GM19328 (cell line): ENCODE results near the gene MPP2.
"Not testable (repeated sequence)": the region's sequence is repeated elsewhere in the genome, so short reads cannot be mapped to it uniquely, and the experiment has no call there.

Experiments used
- ATAC-seq: cut with Tn5 transposase; IDR thresholded peaks from one replicate; pipeline ENCODE4 v1.9.1; 2021; ENCODE audit warnings: mild to moderate bottlenecking, moderate library complexity; ENCODE audit not compliant: unreplicated experiment

Gene MPP2, protein sequence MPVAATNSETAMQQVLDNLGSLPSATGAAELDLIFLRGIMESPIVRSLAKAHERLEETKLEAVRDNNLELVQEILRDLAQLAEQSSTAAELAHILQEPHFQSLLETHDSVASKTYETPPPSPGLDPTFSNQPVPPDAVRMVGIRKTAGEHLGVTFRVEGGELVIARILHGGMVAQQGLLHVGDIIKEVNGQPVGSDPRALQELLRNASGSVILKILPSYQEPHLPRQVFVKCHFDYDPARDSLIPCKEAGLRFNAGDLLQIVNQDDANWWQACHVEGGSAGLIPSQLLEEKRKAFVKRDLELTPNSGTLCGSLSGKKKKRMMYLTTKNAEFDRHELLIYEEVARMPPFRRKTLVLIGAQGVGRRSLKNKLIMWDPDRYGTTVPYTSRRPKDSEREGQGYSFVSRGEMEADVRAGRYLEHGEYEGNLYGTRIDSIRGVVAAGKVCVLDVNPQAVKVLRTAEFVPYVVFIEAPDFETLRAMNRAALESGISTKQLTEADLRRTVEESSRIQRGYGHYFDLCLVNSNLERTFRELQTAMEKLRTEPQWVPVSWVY

DNA sequence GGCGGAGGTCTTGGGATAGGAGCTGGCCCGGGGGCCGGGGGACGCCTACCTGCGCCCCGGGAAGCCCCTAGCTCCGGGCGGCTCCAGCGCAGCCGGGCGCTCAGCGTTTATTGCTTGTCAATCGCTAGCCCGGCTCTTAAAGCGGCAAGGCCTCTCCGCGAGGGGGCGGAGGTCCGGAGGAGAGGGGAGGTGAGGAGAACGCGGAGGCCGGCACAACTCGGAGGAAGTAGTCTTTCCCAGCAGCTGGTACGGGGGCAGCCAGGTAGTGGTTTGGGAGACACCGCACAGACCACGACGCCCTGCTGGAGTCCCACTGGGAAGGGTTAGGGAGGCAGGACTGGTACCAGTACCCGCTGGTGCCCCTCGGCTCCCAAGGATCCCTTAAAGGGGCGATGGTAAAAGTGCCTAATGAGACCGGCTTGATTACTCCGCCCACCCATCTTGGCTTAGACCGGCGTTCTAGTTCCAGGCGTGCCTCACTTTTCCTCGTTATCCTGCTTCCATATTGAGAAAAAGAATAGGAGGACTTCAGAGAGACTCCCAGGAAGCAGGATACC is at the start of gene MPP2:
MPP2 (minus strand) TSS at position 112 of the 557 bp plus-strand sequence. CDS start 3,076 bp downstream, outside the sequence.
- ATAC-seq = no peak

DNA sequence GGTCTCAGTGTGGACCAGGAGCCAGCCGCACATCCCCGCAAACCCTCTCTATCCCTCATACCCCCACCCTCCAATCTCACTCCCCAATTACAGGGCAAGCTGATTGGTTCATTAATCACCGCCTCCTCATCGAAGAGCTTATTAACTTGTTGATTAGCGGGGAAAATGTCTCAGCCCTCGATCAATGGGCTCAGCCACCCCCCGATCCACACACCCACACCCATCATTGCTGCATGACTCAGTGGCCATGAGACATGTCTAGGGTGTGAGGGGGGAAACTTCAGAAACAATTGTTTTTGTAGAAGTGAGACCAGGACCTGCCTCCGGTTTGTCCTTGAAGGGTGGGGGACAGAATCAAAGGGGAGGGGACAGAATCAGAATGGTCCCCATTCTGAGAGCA is 48.9 kb upstream of the MPP2 start:
- ATAC-seq = no peak

DNA sequence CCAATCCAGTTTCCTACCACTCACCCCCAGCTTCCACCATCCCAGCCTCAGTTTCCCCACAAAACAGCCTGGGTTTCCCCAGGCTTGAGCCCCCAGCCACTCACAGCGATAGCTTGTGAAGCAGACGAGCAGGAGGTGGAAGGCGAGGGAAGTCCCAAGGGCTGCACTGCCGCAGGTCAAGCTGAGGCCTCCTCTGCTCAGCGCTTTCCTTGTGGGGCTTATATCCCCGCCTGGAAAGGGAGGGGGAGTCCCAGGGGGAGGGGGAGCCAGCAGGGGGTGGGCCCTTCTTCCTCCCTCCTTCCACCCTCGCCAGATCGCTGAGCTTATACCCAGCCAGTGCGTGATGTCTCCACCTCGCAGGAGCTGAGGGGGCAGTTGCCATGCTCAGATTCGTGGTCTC is 46.4 kb upstream of the MPP2 start, which contains the start of gene PYY:
PYY (minus strand) TSS at position 195 of the 400 bp plus-strand sequence. CDS start 457 bp downstream, outside the sequence.
- ATAC-seq = no peak

DNA sequence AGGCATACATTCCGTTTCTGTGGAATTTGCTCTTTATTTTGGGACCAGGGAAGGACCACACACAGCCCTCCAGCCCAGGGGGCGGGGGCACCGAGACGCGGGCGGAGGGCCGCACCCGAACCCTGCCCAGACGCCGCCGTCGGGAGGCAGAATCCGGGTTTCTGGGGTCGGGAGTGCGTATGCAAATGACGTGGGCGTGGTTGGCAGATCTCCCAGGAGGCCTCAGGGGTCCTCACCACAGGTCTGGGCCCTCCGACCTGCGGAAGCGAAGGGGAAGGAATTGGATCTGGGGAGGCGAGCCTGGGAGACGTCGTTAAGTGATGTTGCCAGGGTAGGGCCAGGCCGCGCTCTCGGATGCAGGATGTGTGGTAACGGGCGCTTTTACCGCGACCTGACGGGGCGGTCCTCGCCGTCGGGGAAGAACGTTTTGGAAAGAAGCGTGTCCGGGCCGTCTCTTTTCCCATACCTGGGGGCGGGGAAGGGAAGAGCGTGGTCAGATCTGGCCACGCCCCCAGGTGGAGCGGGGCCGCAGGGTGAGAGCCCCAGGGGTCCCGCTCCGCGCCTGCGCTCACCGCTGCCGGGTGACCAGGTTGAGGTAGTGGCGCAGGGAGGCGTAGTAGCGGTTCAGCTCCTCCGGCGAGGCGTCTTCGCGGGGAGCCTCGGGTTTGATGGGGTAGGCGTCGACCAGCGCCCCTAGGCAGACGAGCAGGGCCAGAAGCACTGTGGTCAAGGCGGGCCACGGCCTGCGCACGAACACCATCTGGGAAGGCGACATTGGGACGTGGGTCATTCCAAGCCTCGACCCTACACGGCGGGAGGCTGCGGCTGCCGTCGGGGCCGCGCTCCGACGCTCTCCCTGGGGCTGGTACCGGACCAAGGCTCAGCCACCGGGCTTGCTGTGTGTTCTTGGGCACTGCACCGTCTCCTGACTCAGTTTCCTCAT is 45.7 kb upstream of the MPP2 start:
- ATAC-seq = no peak

DNA sequence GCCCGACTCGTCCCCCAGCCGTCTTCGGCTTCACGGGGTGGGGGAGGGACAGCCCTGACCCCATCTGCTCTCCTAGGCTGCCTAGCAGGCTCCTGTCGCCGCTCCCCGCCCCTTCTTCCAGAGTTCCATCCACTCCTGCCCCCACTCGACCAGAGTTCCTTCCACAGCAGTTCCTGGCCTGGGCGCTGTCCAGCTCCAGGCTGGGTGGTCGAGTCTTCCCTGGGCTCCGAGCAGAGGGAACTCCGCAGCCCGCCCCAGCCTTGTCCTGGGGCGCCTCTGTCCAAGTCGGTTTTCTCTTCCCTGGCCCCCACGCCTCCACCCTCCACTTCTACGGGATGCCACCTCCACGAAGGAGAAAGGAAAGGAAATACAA is 45.0 kb upstream of the MPP2 start:
- no peak for ATAC-seq

DNA sequence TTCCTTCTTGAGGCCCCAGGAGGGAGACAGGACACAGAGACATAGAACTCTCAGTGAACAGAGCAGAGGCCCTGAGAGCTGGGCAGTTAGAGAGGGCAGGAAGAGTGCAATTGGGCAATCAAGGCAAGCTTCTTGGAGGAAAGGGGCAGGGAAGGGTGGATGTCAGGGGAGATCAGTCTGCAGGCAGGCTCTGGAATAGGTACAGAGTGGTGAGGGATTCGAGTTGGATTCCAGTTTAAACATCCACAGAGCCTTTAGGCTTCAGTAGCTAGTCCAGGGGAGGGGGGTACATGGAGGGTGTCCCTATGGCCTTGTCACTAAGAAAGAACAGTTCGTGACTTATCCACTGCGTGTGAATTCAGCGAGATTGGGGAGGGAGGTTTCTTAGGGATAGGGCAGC is 44.4 kb upstream of the MPP2 start:
- no peak for ATAC-seq

DNA sequence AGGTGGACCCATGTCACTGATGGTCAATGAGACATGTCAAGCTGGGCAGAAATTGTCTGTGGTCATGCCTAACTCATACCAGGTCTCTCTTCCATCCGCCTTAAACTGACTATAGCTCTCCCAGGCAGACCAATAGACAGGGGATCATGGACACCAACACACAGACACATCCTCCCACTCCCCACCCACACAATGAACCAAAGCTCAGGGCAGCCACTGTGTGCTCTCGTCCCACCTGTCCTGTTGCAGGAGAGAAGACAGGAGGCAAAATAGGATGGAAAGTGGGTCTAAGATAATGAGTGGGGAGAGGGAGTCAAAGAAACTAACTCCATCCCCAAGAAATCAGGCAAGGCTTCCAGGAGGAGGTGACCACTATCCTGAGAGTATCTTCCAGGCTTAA is 43.2 kb upstream of the MPP2 start:
- ATAC-seq = no peak

DNA sequence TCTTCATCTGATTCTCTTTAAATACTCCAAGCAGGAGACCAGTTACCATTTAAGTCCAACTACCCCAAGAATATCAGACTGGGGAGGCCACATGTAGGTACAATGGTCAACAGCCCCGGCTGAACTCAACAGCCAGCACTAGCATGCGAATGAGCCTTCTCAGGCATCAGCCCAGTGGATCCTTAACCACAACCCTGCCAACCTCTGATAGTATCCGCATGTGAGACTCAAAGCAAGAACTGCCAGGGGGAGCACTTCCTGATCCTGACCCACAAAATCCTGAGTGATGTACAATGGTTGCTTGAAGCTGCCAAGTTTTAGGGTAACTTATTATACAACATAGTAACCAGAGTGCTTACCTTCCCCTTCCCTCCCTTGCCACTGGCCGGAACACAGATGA is 42.4 kb upstream of the MPP2 start:
- ATAC-seq = no peak

DNA sequence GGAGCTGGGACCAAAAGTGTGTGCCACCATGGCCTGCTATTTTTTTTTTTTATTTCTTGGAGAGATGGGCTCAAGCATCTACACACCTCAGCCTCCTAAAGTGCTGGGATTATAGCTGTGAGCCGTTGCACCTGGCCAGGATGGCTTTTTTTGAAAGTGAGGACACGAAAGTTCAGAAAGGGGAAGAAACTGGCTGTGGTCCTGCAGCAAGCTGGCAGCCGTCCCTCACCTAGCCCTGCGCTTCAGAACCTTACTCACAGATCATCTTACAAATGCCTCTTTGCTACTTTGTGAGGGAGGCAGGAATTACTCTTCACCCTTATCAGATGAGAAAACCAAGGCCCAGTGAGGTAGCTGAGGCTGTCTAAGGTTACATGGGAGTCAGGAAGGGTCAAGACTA is 39.4 kb upstream of the MPP2 start:
- ATAC-seq = no peak

DNA sequence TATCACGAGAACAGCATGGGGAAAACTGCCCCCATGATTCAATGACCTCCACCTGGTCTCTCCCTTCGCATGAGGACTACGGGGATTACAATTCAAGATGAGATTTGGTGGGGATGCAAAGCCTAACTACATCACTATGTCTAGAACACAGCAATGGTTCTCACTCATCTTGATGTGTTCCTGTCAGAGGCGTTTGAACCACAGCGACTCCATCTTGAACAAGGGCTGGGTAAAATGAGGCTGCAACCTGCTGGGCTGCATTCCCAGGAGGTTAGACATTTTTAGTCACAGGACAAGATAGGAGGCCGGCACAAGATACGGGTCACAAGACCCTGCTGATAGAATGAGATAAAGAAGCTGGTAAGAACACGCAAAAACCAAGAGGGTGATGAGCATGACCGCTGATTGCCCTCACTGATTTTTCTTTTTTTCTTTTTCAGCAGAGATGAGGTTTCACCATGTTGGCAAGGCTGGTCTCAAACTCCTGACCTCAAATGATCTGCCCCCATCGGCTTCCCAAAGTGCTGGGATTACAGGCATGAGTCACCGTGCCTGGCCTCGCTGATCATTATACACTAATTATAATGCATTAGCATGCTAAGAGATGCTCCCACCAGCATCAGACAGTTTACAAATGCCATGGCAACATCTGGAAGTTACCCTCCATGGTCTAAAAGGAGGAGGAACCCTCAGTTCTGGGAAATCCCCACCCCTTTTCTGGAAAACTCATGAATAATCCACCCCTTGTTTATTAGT is 37.9 kb upstream of the MPP2 start:
- no peak for ATAC-seq

DNA sequence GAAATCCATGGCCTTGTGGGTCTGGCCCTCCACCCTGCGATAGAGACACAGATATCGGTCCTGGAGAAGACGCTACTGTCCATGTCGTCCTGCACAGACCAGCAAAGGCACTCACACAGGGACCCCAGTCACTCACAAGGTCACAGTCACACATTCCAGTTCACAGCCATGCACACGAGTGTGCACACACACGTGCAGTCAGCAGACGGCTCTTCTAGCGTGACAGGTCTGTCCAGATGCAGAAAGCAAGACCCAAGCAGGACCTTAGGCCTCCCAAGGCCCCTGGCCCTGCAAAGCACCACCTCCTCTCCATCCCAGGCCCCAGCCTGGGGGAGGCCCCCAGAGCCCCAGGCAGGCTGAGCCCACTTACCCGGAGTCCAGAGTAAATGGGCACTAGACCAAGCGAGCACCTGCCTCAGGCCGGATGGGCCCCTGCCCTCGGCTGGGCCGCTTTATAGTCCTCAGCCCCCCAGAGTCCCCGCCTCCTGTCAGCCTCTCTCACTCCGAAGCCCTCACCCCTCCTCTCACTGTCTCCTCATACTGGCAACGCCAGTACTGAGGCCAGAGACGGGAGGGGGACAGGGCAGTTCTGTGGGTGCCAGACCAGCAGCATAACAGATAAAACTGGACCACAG is 34.8 kb upstream of the MPP2 start, which contains the start of gene PPY:
PPY (minus strand) TSS at position 426 of the 635 bp plus-strand sequence. CDS start 822 bp downstream, outside the sequence.
- no peak for ATAC-seq

DNA sequence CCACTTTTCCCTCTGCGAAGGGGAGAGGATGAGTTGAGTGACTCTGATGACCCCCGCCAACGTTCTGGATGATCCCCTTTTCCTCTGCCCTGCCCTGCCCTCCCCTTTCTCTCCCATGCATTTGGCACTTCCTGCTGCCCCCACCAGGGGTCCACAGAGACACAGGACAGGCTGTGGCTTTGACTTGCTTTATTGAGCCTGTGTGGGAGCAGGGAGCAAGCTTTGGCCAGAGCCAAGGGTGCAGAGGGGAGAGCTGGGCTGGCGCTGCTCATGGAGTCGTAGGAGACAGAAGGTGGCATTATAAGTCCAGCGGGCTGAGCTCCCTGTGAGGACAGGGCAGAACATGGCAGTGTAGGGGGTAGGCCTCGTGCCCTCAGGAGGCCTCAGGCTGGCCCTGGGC is 33.3 kb upstream of the MPP2 start:
- ATAC-seq = no peak

DNA sequence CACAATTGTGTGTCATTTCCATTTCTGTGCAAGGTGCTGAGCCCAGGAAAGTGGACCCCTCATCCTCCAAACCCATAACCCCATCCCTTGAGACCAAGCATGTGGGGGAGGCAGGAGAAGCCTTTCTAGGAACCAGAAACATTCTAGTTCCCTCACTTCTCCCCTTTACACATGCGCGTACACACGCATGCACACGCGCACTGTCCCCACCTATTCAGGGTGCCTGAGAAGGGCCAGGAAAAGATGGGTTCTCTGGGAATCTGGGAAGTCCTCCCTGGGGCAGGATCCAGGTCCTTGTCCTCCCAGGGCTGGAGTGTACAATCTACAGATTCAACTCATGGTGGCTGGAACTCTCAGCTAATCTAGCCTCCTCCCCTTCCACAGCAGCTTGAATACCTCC is 32.5 kb upstream of the MPP2 start:
- ATAC-seq = no peak

DNA sequence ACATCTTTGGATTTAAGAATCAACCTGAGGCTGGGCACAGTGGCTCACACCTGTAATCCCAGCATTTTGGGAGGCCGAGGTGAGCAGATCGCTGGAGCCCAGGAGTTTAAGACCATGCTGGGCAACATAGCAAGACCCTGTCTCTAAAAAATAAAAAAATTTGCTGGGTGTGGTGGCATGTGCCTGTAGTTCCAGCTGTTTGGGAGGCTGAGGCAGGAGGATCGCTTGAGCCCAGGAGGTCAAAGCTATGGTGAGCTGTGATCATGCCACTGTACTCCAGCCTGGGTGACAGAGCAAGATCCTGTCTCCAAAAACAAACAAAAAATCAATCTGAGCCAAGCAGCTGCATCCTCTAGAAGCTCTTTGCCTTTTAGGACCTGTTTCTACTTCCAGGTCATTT is 32.1 kb upstream of the MPP2 start:
- ATAC-seq = not testable (repeated sequence)

DNA sequence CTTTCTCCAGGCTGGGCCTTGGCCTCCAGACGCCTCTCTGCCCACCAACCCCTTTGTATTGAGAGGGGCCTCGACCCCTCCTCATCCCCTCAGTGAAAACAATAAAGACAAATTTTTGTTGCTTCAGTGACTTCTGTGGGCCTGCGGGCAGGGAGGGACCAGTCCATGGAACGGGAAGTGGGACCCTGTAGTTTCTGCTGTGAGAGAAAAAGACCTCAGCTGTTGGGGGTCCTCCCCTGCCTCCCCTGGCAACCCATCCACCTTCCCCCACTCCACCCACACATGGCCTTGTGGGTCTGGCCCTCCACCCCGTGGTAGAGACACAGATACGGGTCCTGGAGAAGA is 31.5 kb upstream of the MPP2 start:
- no peak for ATAC-seq

DNA sequence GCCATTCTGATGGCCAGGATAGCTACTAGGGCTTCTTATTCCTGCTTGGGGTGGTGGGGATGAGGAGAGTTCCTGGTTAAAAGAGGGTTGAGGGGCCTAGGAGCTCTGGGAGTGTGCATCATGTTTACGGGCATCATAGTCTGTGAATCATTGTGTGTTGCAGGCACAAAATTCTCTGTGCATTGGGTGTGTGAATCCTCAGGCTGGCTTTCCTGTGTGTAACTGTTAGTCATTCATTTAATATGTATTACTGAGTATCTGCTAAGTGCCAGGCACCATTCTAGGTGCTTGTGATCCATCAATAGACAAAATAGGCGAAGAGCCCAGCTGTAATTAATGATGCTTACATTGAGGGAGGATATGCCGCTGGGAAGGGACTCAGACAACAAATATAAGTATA is 29.1 kb upstream of the MPP2 start:
- no peak for ATAC-seq

DNA sequence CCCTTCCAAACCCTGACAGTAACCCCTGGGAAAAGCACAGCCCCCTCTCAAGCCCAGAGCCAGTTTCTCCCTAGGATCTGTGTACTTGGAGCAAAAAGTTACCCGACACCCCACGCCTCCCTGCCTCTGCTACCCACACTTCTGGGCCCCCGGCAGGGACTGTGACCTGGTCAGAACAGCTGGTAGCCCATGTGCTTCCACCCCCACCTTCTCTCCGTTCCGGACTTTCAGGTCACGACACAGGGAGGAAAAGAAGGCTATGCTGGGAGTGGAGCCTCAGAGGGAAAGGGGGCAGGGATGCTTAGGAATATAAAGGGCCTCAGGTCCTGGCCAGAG is 28.6 kb upstream of the MPP2 start:
- ATAC-seq = no peak

DNA sequence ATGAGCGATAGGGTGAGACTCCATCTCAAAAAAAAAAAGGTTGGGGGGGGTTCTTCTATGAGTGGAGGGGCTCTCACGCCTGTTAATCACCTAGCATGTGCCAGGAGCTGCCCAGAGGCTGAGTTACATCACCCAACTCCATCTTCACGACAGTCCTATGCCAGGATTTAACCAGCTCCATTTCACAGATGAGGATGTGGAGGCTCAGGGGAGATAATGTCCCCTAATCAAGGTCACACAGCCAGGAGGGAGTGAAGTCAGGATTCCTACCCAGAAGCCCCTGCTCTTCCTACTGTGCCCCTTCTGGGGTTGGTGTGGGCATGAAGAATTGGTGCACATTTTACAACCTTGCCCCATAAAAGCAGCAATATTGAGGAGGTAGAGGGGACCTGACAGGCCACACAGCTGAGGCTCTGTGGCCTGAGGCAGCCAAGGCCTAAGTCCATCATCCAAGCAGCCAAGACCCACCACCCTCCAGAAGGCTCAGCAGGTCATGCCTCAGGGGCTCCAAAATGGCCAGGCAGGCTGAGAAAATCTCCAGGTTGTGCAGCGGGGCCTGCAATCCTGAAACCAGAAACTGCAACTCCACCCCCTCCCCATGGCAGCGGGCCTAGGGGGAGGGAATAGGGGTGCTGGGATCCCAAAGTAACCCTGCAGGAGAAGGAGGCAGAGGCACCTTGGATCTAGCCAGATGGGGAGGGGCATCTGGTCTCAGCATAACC is 28.0 kb upstream of the MPP2 start:
- ATAC-seq = no peak

DNA sequence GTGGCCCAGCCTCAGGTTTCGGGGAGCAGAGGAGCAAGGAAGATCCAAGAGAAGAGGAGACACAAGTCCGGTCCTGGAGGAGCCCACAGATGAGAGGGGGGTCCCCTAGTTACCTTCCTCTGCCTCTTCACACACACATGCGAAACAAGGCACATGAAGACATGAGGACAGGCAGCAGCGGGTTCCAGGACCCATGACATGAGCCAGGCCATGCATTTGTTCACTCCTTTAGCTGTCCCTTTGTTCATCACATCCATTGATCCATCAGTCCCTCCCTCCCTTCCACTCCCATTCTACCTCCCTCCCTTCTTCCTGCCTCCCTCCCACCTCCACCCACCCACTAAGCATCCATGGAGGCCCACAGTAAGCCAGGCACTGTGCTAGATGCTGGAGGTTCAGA is 25.6 kb upstream of the MPP2 start:
- no peak for ATAC-seq

DNA sequence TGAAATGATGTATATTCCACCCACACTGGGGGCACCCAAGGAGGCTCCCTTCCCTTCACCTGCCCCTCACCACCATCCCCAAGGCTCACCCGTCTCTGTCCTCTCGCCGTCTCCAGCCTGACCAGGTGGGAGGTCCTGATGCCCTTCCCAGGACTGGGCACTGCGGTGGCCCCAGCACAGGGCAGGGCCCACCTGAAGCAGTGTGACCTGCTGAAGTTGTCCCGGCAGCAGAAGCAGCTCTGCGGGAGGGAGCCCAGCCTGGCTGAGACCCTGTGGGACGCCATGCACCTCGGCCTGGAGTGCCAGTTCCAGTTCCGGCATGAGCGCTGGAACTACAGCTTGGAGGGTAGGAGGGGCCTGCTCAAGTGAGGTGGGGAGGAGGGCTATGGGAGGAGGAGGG is 25.0 kb upstream of the MPP2 start:
- no peak for ATAC-seq
